GM19351 (cell line): ENCODE results near the gene CTAGE4.
"Not testable (repeated sequence)": the region's sequence is repeated elsewhere in the genome, so short reads cannot be mapped to it uniquely, and the experiment has no call there.

Experiments
- ATAC-seq: cut with Tn5 transposase; IDR thresholded peaks from one replicate; pipeline ENCODE4 v1.9.1; 2021; ENCODE audit warnings: mild to moderate bottlenecking, moderate library complexity; ENCODE audit not compliant: unreplicated experiment

CTAGE4 gene, protein sequence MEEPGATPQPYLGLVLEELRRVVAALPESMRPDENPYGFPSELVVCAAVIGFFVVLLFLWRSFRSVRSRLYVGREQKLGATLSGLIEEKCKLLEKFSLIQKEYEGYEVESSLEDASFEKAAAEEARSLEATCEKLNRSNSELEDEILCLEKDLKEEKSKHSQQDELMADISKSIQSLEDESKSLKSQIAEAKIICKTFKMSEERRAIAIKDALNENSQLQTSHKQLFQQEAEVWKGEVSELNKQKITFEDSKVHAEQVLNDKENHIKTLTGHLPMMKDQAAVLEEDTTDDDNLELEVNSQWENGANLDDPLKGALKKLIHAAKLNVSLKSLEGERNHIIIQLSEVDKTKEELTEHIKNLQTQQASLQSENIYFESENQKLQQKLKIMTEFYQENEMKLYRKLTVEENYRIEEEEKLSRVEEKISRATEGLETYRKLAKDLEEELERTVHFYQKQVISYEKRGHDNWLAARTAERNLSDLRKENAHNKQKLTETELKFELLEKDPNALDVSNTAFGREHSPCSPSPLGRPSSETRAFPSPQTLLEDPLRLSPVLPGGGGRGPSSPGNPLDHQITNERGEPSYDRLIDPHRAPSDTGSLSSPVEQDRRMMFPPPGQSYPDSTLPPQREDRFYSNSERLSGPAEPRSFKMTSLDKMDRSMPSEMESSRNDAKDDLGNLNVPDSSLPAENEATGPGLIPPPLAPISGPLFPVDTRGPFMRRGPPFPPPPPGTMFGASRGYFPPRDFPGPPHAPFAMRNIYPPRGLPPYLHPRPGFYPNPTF

DNA sequence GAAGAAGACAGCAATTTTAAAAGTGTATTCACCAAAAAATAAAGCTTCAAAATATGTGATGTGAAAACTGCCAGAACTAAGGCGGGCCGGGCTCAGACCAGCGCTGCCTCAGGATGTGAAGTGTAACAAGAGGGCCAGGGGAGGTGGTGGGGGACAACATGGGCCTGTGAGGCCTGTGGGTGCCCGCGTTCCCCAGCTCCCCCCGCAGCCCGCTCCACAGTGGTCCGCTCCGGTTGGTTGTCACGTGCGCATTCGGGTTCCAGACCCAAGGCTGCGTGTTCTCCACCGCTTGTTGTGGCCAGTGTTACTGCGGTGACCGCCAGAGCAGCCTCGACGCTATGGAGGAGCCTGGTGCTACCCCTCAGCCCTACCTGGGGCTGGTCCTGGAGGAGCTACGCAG is at the start of gene CTAGE4:
TSS of gene CTAGE4 (plus strand) at position 301 of the 400 bp plus-strand sequence. CDS start at position 339, 38 bp downstream.
- not testable (repeated sequence) for ATAC-seq

DNA sequence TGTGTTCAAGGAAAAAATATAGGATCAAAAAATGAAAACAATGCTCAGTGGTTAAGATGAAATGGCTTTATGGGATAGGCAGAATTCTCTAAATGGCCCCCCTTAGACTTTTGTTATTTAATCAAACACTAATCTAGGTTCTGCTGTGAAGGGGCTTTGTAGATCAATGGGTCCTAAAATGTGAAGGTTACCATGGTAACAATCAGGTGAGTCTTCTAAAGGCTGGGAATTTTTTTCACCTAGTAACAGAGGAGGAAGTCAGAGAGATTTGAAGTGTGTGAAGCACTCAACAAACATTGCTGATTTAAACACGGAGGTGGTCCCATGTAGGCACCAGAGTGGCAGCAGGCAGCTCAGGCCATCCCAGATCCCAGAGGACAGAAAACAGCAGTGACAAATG is 49.1 kb upstream of the CTAGE4 start:
- no peak for ATAC-seq

DNA sequence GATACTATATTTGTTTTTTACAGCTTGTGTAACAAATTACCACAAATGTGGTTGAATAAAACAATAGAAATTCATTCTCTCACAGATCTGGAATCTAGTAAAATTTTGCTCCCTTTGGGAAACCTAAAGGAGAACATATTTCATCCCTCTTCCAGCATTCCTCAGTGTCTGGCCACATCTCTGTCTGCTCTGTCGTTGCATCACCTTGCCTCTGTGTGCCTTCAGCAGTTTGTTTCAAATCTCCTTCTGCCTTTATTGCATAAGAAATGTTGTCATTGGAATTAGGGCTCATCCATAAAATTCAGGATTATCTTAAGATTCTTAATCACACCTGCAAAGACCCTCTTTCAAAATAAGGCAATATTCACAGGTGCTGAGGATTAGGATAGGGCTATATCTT is 45.8 kb upstream of the CTAGE4 start:
- no peak for ATAC-seq

DNA sequence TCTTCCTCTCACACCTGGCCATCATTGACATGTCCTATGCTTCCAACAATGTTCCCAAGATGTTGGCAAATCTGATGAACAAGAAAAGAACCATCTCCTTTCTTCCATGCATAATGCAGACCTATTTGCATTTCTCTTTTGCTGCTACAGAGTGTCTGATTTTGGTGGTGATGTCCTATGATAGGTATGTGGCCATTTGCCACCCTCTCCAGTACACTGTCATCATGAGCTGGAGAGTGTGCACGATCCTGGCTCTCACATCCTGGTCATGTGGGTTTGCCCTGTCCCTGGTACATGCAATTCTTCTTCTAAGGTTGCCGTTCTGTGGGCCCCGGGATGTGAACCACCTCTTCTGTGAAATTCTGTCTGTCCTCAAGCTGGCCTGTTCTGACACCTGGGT is 41.1 kb upstream of the CTAGE4 start:
- ATAC-seq, result no peak

DNA sequence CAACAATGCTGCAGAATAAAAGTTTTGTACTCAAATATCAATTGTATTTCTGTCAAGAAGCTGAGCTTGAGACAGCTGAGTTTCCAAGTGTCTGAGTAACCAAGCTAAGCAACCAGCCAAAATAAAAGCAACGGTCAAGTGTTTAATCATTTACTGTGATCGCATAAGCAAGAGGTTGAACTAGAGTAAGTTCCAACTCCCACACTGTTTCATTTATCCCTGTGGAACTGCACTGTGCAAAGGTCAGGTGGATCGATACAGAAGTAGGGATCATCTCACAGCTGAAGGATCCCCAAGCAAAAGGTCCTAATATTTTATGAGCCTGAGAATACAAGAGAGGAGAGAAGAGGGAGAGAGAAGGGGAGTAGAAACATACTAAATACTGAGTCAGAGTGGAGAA is 38.8 kb upstream of the CTAGE4 start:
- ATAC-seq, result no peak

DNA sequence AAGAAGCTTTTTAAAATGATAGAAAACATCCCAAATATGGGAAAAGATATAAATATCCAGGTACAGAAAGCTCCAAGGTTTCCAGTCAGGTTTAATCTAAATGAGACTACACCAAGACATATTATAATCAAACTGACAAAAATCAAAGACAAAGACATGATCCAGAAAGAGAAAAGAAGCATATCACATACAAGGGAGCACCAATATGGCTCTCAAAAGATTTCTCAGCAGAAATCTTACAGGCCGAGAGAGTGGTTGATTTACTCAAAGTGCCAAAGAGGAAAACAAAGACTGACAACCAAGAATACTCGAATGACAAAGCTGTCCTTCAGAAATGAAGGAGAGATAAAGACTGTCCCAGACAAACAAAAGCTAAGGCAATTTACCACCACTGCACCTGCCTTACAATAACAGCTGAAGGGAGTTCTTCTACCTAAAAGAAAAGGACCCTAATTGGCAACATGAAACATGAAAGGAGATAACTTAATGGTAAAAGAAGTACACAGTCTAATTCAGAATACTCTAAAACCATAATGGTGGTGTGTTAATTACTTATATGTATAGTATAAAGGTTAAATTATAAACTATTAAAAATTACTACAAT is 34.9 kb upstream of the CTAGE4 start:
- no peak for ATAC-seq

DNA sequence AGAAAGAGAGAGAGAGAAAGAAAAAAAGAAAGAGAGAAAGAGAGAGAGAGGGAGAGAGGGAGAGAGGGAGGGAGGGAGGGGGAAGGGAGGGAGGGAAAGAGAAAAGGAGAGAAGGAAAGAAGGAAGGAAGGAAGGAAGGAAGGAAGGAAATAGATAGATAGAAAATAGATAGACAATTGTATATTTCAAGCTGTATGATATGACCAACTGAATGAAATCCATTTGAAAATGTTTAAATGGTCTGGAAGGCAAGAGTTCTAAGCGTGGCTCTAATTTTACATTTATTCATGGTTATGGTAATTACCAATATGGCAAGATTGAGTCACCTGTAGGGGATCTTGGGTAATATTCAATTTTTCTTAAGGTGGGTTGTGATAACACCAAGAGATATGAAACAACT is 24.4 kb upstream of the CTAGE4 start:
- no peak for ATAC-seq

DNA sequence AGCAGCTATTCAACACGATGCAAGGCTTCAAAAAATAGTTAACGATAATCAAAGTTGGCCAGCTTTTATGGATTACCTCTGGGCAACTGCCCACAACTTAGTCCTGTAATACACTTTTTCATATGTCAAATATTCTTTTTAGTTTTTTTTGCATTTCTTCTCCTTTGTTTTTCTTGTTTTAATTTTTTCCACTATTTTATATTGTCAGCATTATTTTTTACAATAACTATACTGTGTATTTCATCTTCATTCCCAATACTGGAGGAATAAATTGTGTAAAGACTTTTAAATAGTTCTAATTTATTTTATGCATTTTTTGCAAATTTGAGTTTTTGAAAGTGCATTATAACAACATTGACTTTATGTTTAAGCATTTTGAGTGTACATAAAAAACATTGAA is 18.5 kb upstream of the CTAGE4 start:
- no peak for ATAC-seq

DNA sequence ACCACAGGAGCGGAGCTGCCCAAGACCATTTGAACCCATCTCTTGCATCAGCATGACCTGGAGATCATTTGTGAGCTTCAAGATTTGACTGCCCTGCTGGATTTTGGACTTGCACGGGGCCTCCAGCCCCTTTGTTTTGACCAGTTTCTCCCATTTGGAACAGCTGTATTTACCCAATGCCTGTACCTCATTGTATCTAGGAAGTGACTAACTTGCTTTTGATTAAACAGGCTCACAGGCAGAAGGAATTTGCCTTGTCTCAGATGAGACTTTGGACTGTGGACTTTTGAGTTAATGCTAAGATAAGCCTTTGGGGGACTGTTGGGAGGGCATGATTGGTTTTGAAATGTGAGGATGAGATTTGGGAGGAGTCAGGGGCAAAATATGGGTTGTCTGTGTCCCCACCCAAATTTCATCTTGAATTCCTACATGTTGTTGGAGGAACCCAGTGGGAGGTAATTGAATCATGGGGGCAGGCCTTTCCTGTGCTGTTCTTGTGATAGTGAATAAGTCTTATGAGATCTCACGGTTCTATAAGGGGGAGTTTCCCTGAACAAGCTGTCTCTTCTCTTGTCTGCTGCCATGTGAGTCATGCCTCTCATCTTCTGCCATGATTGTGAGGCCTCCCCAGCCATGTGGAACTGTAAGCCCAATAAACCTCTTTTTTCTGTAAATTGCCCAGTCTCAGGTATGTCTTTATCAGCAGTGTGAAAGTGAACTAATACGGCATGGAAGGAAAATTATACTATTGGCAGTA is 11.5 kb upstream of the CTAGE4 start:
- not testable (repeated sequence) for ATAC-seq

DNA sequence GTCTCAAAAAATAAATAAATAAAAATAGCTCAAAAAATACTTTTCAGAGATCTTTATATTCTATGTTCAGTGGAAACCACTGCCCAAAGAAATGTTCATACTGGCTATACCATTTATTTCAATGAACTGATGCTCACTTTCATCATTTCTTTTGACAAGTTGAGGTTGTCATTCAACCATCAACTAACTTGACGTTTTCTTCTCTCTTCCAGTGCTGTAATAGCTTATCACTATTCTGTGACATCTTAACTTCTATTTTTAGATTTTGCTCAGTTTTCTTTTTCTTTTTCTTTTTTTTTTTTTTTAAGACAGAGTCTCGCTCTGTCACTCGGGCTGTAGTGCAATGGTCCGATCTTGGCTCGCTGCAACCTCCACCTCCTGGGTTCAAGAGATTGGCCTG is 8.7 kb upstream of the CTAGE4 start:
- no peak for ATAC-seq

DNA sequence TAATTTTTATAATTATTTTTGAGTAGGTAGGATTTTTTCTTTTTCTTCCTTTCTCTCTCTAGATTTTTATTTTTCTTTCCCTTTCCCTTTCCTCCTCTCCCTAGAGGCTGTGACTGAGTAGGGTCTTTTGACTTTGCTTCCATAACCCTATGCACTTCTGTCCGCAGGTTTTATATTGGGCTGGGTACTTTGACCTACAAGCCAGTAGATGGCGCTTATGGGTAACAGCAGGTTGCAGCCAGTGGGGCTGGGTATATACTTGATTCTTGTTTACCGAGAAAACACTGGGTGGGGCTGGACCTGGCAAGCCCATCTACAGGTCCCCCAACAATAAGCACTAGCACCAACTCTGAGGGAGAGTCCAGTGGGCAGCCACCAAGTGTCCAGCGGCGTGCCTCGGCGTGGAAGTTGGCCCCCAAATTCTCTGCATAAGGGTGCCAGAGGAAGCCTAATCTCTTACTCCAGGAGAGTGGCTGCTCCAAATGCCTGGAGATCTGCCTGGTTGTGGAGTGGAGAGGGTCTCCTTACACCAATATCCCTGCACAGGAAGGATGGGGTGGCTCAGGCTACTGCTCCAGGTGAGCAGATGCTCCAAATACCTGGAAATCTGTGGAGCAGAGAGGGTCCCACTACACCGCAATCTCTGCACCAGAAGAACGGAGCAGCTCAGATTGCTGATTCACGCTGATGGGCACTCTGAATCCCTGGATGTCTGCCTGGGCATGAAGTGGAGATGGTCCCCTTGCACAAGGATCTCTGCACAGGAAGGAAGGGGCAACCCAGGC is 4.7 kb upstream of the CTAGE4 start:
- ATAC-seq, result peak; percentile 99

DNA sequence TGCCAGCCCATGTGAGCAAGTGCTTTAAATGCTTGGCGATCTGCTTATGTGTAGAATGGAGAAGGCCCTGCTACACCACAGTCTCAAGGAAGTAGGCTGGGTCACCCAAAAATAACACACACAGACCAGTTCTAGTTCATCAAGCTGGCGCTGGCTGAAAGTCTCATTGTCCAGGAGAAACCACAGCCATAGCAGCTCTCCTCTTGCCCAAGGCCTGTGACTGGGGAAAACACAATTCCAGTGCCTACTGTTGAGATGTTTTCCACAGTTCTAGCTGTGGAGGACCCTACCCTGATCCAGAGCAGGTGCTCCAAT is 4.1 kb upstream of the CTAGE4 start:
- ATAC-seq, result not testable (repeated sequence)

DNA sequence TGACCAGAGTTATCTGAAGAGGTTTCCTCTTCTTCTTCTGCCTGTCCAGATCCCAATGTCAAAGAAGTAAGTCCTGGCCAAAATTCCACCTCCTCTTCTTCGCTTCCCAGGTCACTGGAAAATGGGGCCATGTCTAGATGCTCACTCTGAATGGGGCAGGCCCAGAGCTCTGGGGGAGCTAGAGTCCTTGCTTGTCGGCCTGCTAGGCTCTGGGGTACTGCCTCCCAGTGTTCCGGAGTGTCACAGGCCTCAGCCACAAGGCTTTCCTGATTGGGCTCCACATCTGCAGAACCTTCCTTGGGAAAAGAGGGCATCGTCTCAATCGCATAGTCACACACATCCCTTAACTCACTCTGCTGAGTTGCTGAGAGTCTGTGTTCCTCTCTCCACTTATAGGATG is 4.6 kb downstream of the CTAGE4 start:
- not testable (repeated sequence) for ATAC-seq

DNA sequence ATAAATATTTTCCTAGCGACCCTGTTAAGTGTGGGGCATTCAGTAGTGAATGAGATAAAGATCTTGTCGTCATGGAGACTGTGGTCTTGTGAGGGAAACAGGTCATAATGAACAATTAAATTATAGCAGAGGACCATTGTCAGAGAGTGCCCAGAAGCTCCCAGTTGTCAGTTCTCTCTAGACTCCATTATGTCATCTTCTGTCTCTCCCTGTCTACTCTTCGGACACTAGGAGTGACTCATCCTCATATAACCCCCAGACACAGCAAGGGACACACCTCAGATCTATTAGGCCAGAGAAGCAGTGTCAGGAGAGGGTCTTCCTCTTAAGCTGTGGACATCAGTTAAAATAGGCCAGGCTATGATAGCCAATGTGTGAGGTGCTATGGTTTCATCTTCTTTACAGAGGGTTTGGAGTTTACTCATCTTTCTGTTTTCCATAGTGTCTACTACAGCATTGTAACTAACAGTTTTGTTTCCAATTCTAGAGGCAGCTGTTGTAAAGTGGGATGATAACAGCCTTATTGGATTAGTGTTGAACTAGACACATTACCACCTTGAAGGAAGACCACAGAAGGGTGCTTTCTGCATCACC is 5.4 kb downstream of the CTAGE4 start:
- peak; percentile 28 for ATAC-seq

DNA sequence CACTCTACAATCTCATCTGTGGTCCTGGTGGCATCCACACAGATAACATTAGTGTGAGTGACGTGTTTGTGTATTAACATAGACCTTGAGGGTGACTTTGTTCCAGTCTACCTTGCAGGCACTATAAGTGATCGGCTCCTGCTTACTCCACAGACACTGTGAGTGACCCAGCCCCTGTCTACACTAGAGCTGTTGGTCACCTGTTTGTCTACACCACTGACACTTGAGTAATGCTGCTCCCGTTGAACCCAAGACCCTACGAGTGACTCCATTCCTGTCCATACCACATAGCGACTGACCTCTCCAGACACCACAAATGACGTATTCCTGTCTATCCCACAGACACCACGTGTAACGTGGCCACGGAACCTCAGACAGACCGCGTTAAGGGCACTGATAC is 10.5 kb downstream of the CTAGE4 start:
- ATAC-seq, result not testable (repeated sequence)

DNA sequence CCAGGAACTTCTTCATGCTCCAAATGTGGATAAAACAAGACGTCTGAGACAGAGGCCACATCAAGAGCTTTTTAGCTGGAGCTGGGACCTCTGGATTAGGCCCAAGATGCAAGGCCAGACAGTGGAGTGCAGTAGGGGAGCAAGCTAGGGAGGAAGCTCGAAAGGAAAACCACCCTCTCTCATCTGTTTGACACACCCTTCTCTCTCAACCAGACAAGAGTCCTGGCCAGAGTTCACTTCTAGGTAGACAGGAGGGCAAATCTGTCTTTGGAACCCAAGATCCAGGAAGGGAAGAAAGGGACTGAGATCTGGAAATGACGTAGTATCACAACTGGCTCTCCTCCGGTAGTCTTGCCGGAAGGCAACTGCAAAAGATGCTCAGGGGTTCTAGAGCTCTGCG is 11.2 kb downstream of the CTAGE4 start:
- ATAC-seq, result not testable (repeated sequence)

DNA sequence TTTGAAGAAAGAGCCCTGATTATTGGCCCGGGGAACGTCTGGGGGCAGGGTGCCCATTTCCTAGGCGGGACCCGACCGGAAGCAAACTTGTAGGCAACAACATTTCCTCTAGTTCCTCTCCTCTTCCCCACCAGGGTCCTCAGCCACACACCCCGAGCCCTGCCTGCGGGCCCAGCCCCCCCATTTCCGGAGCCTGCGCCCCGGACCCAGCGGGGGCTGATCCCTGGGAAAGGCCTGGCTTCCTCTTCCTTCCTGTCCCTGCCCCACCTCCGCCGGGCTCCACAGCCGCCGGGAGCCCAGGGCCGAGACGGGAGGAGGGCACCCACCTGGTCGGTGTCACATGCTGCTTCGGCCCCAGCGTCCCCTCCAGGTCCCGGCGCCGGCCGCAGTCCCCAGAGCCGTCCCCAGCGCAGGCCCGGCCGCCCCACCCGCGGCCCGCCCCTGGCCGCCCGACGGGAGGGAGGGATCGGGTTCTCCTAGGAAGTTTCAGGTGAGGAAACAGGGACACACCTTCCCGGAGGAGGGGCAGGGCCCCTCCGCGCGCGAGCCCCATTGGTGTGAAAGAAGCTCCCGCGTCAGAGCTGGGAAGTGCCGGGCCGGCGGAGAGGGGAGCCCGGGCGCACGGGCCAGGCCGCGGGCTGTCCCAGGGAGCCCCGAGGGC is 12.1 kb downstream of the CTAGE4 start, which contains the start of gene ARHGEF35:
TSS of gene ARHGEF35 (minus strand) at position 622 of the 661 bp plus-strand sequence. CDS start 7,450 bp downstream, outside the sequence.
- peak; percentile 67 for ATAC-seq

DNA sequence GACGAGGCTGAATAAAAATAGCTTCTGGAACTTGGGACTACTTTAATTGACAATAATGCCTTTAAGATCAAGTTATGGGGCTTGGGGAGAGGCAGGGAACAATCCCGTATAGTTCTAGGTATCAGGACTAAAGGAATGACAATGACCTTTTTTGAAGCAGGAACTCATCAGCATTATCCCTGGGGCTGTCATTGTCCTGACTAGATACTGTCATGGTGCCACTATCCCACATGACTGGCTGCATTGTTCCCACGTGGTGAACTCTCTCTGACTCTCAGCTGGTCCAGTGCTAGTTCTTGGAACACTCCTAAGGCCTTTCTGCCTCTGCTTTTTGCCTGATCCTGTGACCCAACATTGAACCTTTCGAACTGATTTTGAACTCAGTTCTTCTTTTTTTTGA is 15.7 kb downstream of the CTAGE4 start:
- ATAC-seq, result not testable (repeated sequence)

DNA sequence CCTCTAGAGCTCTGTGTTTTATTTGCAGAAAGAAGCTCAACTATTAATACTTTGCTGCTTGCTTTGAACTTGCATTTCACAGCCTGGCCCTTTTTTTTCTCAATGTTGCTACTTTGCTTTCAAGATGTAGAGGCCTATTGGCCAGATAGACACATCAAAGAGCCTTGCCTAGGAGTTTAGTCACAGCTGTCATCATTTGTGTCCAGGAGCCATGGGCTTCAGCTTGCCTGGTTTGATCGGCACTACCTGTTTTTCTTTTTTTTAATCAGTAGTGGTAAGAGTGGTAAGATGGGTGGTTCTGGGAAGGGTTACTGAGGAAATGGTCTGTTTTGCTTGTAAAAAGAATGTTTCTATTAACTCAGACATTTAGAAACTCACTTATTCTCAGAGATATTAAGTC is 18.7 kb downstream of the CTAGE4 start:
- peak; percentile 29 for ATAC-seq
